ENCODE results near the gene METTL25. TPM values are rescaled to one million over a fixed set of nuclear protein-coding genes. Genes with fewer than 3 reads are reported as not detected.

METTL25 gene
- total RNA-seq, 1 donor from 2014 or later: 8.9 TPM

DNA sequence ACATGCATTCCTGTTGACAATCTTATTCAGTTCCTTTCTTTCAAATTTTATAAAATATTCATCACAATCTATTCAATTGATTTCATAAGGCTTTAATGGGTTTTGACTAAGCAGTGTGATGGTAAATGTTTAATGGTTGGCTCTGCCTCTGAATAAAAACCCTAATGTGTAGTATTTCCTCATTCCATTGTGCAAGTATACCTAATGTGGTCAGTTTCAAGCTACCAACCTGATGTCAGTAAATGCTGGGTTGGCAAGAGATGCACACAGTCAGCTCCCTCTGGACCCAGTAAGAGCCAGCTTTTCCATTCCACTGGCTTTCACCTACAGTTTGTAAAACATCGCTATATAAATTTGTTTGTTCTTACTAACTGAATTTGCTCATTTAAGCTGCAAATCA lies 53.9 kb downstream of the METTL25 start:
- Mint-ChIP-seq H3K9me3 (ENCODE audit: low read depth) (no peaks in the 10 kb centered on the region), H3K4me1 (ENCODE audit: low read depth) (peaks cover 3% of the 10 kb centered on the region), H3K4me3 (ENCODE audit: unreplicated experiment) (no peak overlapping the region), H3K27me3 (ENCODE audit: low read depth) (no peaks in the 10 kb centered on the region), H3K27ac (ENCODE audit: unreplicated experiment) (no peak overlapping the region), H3K36me3 (ENCODE audit: low read depth) (no peaks in the 10 kb centered on the region)
- DNase-seq (ENCODE audit: low spot score): no peak
- TF ChIP-seq, protein P1, sequence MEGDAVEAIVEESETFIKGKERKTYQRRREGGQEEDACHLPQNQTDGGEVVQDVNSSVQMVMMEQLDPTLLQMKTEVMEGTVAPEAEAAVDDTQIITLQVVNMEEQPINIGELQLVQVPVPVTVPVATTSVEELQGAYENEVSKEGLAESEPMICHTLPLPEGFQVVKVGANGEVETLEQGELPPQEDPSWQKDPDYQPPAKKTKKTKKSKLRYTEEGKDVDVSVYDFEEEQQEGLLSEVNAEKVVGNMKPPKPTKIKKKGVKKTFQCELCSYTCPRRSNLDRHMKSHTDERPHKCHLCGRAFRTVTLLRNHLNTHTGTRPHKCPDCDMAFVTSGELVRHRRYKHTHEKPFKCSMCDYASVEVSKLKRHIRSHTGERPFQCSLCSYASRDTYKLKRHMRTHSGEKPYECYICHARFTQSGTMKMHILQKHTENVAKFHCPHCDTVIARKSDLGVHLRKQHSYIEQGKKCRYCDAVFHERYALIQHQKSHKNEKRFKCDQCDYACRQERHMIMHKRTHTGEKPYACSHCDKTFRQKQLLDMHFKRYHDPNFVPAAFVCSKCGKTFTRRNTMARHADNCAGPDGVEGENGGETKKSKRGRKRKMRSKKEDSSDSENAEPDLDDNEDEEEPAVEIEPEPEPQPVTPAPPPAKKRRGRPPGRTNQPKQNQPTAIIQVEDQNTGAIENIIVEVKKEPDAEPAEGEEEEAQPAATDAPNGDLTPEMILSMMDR (IDR thresholded peaks at IDR 0.05): no peak

DNA sequence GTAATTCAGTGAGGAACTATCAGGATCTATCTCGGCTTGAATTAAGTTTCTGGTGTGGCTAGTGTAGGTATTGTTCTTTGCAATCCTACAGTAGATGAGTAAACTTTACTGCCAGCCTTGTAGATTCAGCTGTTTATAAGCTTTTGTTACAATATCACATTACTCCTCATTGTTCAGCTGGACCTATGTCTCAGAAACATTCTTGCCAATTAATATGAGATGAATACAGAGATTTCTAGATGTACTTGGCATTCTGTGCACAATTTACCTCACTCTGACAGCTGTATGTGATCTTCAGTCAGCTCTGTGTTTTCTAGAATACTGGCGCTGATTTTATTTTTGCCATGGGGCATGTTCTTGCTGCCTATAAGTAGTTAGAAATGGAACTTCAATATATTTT lies 55.7 kb downstream of the METTL25 start:
- no peak overlapping the region for H3K4me3 Mint-ChIP-seq (ENCODE audit: unreplicated experiment)
- no peaks in the 10 kb centered on the region for H3K4me1 Mint-ChIP-seq (ENCODE audit: low read depth)
- H3K27me3 Mint-ChIP-seq (ENCODE audit: low read depth): no peaks in the 10 kb centered on the region
- no peak overlapping the region for H3K27ac Mint-ChIP-seq (ENCODE audit: unreplicated experiment)
- TF ChIP-seq, protein P1 (IDR thresholded peaks at IDR 0.05): no peak
- peaks cover 2% of the 10 kb centered on the region for H3K36me3 Mint-ChIP-seq (ENCODE audit: low read depth)
- no peak for DNase-seq (ENCODE audit: low spot score)
- H3K9me3 Mint-ChIP-seq (ENCODE audit: low read depth): no peaks in the 10 kb centered on the region

DNA sequence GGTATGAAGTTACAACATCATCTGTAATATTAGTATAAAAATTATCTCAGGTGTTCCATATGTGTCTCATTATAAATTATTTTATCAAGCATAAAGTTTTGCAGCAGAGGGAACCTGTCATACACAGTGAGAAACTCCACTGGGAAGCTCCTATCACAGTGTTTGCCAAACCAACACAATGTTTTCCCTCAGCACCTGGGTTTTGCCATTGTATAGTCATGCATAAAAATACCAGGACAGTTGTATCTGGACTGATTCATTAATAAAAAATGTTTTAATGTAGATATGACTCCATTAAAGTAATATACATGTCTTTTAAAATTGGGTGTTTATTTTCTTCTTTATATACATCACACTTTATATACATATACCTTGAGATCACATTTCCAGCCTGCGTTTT lies 56.6 kb downstream of the METTL25 start:
- no peak for DNase-seq (ENCODE audit: low spot score)
- Mint-ChIP-seq H3K27me3 (ENCODE audit: low read depth) (no peaks in the 10 kb centered on the region), H3K9me3 (ENCODE audit: low read depth) (peaks cover 3% of the 10 kb centered on the region), H3K4me1 (ENCODE audit: low read depth) (no peaks in the 10 kb centered on the region), H3K27ac (ENCODE audit: unreplicated experiment) (no peak overlapping the region), H3K36me3 (ENCODE audit: low read depth) (peaks cover 4% of the 10 kb centered on the region), H3K4me3 (ENCODE audit: unreplicated experiment) (no peak overlapping the region)
- TF ChIP-seq, protein P1 (IDR thresholded peaks at IDR 0.05): no peak

DNA sequence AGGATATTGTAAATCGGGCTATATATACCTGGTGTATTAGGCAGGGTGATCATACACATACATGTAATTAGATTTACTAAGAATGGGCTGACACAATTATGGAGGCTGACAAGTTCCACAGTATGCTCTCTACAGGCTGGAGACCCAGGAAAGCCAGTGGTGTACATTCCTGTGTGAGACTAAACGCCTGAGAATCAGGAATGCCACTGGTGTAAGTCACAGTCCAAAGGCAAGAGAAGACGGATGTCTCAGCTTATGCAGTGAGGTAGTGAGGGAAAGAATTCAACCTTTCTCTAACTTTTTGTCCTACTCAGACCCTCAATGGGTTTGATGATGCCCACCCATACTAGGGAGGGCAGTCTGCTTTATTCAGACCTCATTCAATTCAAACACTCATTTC lies 57.1 kb downstream of the METTL25 start:
- TF ChIP-seq, protein P1 (IDR thresholded peaks at IDR 0.05): no peak
- Mint-ChIP-seq H3K4me3 (ENCODE audit: unreplicated experiment) (no peak overlapping the region), H3K4me1 (ENCODE audit: low read depth) (no peaks in the 10 kb centered on the region), H3K36me3 (ENCODE audit: low read depth) (peaks cover 4% of the 10 kb centered on the region), H3K27ac (ENCODE audit: unreplicated experiment) (no peak overlapping the region), H3K27me3 (ENCODE audit: low read depth) (no peaks in the 10 kb centered on the region), H3K9me3 (ENCODE audit: low read depth) (peaks cover 3% of the 10 kb centered on the region)
- DNase-seq (ENCODE audit: low spot score): no peak

DNA sequence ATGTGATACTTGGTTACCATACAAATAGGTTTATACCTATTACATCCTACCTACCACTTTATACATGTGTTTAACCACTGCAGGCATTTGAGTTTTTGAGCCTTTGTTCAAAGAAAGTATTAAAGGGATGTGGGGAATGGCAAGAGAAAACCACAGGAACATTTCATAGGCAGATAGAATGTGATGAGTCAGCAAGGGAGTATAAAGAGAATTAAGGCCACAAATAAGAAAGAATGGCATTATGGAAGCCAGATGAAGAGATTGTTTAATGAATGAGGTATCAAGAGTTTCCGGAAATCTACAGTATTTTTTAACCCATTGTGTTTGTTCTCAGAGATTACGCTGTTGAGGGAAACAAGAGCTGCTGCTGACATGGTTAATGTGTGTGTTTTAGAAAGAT lies 66.9 kb downstream of the METTL25 start:
- Mint-ChIP-seq H3K4me3 (ENCODE audit: unreplicated experiment) (no peak overlapping the region), H3K4me1 (ENCODE audit: low read depth) (peaks cover 7% of the 10 kb centered on the region), H3K27me3 (ENCODE audit: low read depth) (no peaks in the 10 kb centered on the region), H3K9me3 (ENCODE audit: low read depth) (peaks cover 14% of the 10 kb centered on the region), H3K36me3 (ENCODE audit: low read depth) (peaks cover 3% of the 10 kb centered on the region), H3K27ac (ENCODE audit: unreplicated experiment) (no peak overlapping the region)
- TF ChIP-seq, protein P1 (IDR thresholded peaks at IDR 0.05): no peak
- DNase-seq (ENCODE audit: low spot score): no peak

All from chondrocyte (in vitro differentiated cells).